PFSK-1 (cell line): ENCODE measurements around the gene TMEM154.

Source experiments
- FOXP2 ChIP-seq: optimal IDR thresholded peaks from 2 replicates; pipeline ENCODE3; 2011; ENCODE audit warnings: borderline replicate concordance, control low read depth, inconsistent platforms; ENCODE audit not compliant: insufficient read depth; ENCODE audit errors: extremely low read length, extremely low read depth
- POLR2AphosphoS5 ChIP-seq: IDR thresholded peaks from 2 replicates; pipeline ENCODE4 v1.6.1; 2012; ENCODE audit warnings: low read depth, mild to moderate bottlenecking, control low read depth, low read length, moderate library complexity
- REST ChIP-seq, 2 experiments: IDR thresholded peaks; 2 replicates each; pipeline versions ENCODE4 v1.6.1 to v1.8.0; 2011 to 2012; ENCODE audit warnings: low read depth in 2 of 2, low read length in 2 of 2, control low read depth in 1 of 2, inconsistent platforms in 1 of 2, mild to moderate bottlenecking in 1 of 2, moderate library complexity in 1 of 2; ENCODE audit not compliant: insufficient read depth in 1 of 2
- SIN3A ChIP-seq: IDR thresholded peaks from 2 replicates; pipeline ENCODE4 v1.6.1; 2012; ENCODE audit warnings: mild to moderate bottlenecking, low read length, moderate library complexity, borderline replicate concordance; ENCODE audit not compliant: insufficient read depth
- TAF1 ChIP-seq: IDR thresholded peaks from 2 replicates; pipeline ENCODE4 v1.6.1; 2012; ENCODE audit warnings: low read length, control low read depth, borderline replicate concordance; ENCODE audit not compliant: insufficient read depth

Gene TMEM154

DNA sequence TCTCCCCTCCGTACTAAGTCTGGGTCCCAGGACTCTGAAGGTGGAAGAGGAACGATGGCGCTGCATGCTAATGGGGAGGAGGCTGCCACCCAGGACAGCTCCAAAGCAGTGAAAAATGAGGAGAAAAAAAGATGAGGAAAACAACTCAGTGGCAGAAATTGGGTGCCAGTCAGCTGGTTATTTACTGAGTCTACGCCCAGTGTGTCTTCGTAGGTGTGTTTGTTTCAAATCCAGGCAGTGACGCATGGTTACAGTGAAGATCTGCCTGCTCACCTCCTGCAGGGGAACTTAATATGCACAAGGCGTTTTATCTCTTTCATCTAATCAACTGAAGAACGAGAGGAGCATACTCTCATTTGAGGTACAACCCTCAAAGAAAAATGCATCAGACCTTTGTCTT lies 73.0 kb downstream of the TMEM154 start:
- TF ChIP-seq TAF1 = no peak

DNA sequence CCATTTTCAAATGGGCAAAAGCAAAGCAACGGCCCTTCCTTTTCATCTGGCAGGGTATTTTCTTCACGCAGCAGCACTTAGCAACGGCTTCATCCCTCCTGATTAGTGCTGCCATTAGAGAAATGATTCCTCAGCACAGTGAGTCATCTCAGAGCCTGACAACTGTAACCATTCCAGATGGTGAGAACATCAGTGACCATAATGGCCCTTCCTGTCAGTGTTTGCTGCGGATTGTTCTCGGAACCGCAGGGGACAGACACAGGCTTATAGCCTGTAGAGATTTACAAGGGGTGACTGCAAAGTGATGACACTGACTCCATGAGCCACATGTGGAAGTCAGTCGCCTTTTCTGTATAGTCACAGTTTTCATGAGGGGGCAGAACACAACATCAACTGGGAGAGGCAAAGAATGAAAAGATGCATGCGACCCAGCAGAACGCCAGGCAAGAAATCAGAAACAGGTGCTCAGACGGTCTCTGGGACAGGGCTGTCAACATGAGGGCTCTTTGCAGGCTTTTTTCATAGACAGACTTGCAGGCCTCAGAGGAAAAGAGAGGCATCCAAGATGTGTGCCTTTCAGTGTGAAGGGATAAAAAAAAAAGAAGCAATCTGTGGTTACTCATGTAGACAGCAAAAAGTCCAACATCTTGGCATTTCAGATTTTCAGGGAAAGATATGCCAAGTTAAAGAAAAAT lies 74.0 kb downstream of the TMEM154 start:
- TF ChIP-seq TAF1 = no peak
- no peak for TF ChIP-seq REST (IDR thresholded peaks at IDR 0.05; ENCODE audit: insufficient read depth in 1 of 2, low read depth in 2 of 2, low read length in 2 of 2)
- TF ChIP-seq POLR2AphosphoS5 = no peak
- TF ChIP-seq FOXP2 = no peak
- TF ChIP-seq SIN3A = no peak

DNA sequence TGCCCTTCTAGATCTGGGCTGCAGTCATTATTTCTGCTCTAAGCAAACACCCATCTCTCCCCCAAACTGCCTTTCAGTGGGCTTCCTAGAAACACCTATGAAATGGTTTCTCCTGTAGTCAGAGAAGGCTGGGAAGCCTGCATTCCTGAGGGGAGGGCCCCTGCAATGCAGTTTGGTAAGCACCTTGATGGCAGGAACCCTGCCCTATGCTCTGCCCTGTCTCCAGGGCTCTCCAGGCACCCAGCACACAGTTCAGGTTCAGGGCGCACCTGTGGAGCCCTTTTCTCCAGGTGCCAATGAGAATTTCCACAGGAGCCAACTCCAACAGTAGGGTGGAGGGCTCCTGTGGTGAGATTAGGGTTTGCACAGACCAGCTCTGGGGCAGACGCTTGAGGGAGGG lies 74.8 kb downstream of the TMEM154 start:
- TF ChIP-seq SIN3A (no peak), REST (IDR thresholded peaks at IDR 0.05; ENCODE audit: insufficient read depth in 1 of 2, low read depth in 2 of 2, low read length in 2 of 2) (no peak), TAF1 (no peak), POLR2AphosphoS5 (no peak), FOXP2 (no peak)

DNA sequence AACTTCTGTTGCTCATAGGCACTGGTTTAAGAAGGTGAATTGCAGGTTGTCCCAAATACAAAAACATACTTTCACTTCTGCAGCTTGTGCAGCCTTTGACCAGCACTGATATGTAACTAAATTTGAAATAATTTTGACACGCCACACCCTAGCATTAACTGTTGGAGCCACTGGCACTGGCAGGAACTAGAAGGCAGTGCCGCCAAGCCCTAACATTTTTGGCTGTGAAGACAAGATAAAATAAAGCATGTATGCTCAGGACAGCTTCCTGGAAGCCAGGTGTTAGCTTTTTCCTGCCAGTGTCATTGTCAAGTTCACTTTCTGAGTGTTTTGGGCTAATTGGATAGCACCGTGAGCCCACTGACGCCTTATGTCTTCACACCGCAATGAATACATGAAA lies 78.6 kb downstream of the TMEM154 start:
- TF ChIP-seq REST (IDR thresholded peaks at IDR 0.05; ENCODE audit: insufficient read depth in 1 of 2, low read depth in 2 of 2, low read length in 2 of 2) (no peak), POLR2AphosphoS5 (no peak), FOXP2 (no peak), TAF1 (no peak), SIN3A (no peak)

GRCh38 chr4:152599636-152600035 lies 80.2 kb downstream of the TMEM154 start:
- TF ChIP-seq REST (IDR thresholded peaks at IDR 0.05; ENCODE audit: insufficient read depth in 1 of 2, low read depth in 2 of 2, low read length in 2 of 2) (no peak), FOXP2 (no peak)
